SK-N-SH (cell line): ENCODE results near the gene PLIN3. TPM values are rescaled to one million over a fixed set of nuclear protein-coding genes. Genes with fewer than 3 reads are reported as not detected.
"Not testable (repeated sequence)": the region's sequence is repeated elsewhere in the genome, so short reads cannot be mapped to it uniquely, and the experiment has no call there.

Source experiments
- CTCF ChIA-PET: fragments of 300-600, 350-600 bp; formaldehyde crosslinking; extraction: SDS; loops from one replicate; lab custom pipeline; 2021; lab: Yijun Ruan, JAX
- POLR2A ChIA-PET: fragments of 350-600 bp; sonication (Branson Sonifier 250); formaldehyde crosslinking; extraction: SDS; loops from one replicate; lab custom pipeline; 2020; ENCODE audit warnings: antibody characterized with exemption, inconsistent platforms; lab: Yijun Ruan, JAX
- DNase-seq: peaks from one replicate; pipeline ENCODE4 v3.0.0; 2012
- H2AFZ ChIP-seq: fragments of 200-600 bp; sonication (generic); 2 replicates; pipeline ENCODE4 v1.8.1; 2016; ENCODE audit warnings: antibody characterized with exemption, mild to moderate bottlenecking, low read depth
- H3F3A ChIP-seq: fragments of 200-600 bp; sonication (generic); replicated peaks from 2 replicates; pipeline ENCODE3; 2016; ENCODE audit warnings: antibody characterized with exemption, mild to moderate bottlenecking; ENCODE audit not compliant: insufficient read depth
- H3K27ac ChIP-seq, 2 experiments: fragments of 200-500 bp in 1 of 2; fragments of 200-600 bp in 1 of 2; sonication (Bioruptor generic) in 1 of 2; sonication (generic), shearing (Covaris generic) in 1 of 2; 2 replicates each; pipeline versions ENCODE4 v1.5.1 to v1.6.1; 2014 to 2016; ENCODE audit warnings: low read depth in 2 of 2, inconsistent platforms in 1 of 2, low read length in 1 of 2, mild to moderate bottlenecking in 1 of 2, mixed read lengths in 1 of 2
- H3K27me3 ChIP-seq: fragments of 200-600 bp; sonication (generic), shearing (Covaris generic); 2 replicates; pipeline ENCODE4 v1.6.1; 2016; ENCODE audit warnings: mixed run types; ENCODE audit not compliant: insufficient read depth
- H3K36me3 ChIP-seq, 2 experiments: fragments of 200-500 bp in 1 of 2; fragments of 200-600 bp in 1 of 2; sonication (Bioruptor generic) in 1 of 2; sonication (generic) in 1 of 2; replicated peaks in 1 of 2; 2 replicates each; pipeline versions ENCODE3 to v1.5.1; 2014 to 2016; ENCODE audit warnings: low read length in 1 of 2, mild to moderate bottlenecking in 1 of 2; ENCODE audit not compliant: insufficient read depth in 2 of 2, control insufficient read depth in 1 of 2
- H3K4me1 ChIP-seq, 2 experiments: fragments of 200-500 bp in 1 of 2; fragments of 200-600 bp in 1 of 2; sonication (Bioruptor generic) in 1 of 2; sonication (generic), shearing (Covaris generic) in 1 of 2; 2 replicates each; pipeline versions ENCODE4 v1.5.1 to v1.6.1; 2014 to 2016; ENCODE audit warnings: low read depth in 1 of 2, low read length in 1 of 2, mixed run types in 1 of 2; ENCODE audit not compliant: insufficient read depth in 2 of 2, control insufficient read depth in 1 of 2
- H3K4me2 ChIP-seq: fragments of 200-600 bp; sonication (generic), shearing (Covaris generic); 2 replicates; pipeline ENCODE4 v1.6.1; 2017; ENCODE audit warnings: mixed run types
- H3K4me3 ChIP-seq, 2 experiments: fragments of 200-500 bp in 1 of 2; fragments of 200-600 bp in 1 of 2; sonication (Bioruptor generic) in 1 of 2; sonication (generic), shearing (Covaris generic) in 1 of 2; 2 replicates each; pipeline versions ENCODE4 v1.5.1 to v1.8.1; 2014 to 2016; ENCODE audit warnings: low read depth in 2 of 2, inconsistent platforms in 1 of 2, low read length in 1 of 2, mild to moderate bottlenecking in 1 of 2, mixed read lengths in 1 of 2, moderate library complexity in 1 of 2
- H3K79me2 ChIP-seq: fragments of 200-600 bp; sonication (generic); 2 replicates; pipeline ENCODE4 v1.8.1; 2017; ENCODE audit warnings: mild to moderate bottlenecking; ENCODE audit not compliant: insufficient read depth
- H3K9ac ChIP-seq: fragments of 200-600 bp; sonication (generic); 2 replicates; pipeline ENCODE4 v1.6.1; 2017; ENCODE audit warnings: mixed run types
- H3K9me2 ChIP-seq: fragments of 200-600 bp; sonication (generic); 2 replicates; pipeline ENCODE4 v1.6.1; 2017; ENCODE audit warnings: mixed run types
- H3K9me3 ChIP-seq: fragments of 200-600 bp; sonication (generic); 2 replicates; pipeline ENCODE4 v1.6.1; 2017; ENCODE audit warnings: mixed run types, mild to moderate bottlenecking, moderate library complexity
- H4K20me1 ChIP-seq: fragments of 200-600 bp; sonication (generic); 2 replicates; pipeline ENCODE4 v1.6.1; 2017; ENCODE audit warnings: mild to moderate bottlenecking, mixed run types; ENCODE audit not compliant: insufficient read depth
- CHD2 ChIP-seq: fragments of 150-350 bp; IDR thresholded peaks from 2 replicates; pipeline ENCODE4 v1.6.1; 2018; ENCODE audit warnings: low read length; ENCODE audit not compliant: partially characterized antibody
- CTCF ChIP-seq: fragments of 200-600 bp; sonication (generic); IDR thresholded peaks from 2 replicates; pipeline ENCODE4 v1.6.1; 2017; ENCODE audit warnings: antibody characterized with exemption, mild to moderate bottlenecking, moderate library complexity
- ELF1 ChIP-seq: IDR thresholded peaks from 2 replicates; pipeline ENCODE4 v1.4.0; 2012
- EP300 ChIP-seq, 2 experiments: IDR thresholded peaks; 2 replicates each; pipeline versions ENCODE4 v1.4.0 to v1.6.1; 2012; ENCODE audit warnings: borderline replicate concordance in 1 of 2, low read depth in 1 of 2, low read length in 1 of 2
- FOXJ3 ChIP-seq: sonication (generic); formaldehyde crosslinking; IDR thresholded peaks from 2 replicates; pipeline ENCODE4 v1.5.1; 2020; ENCODE audit warnings: mild to moderate bottlenecking, missing genetic modification reagents
- FOXM1 ChIP-seq: IDR thresholded peaks from 2 replicates; pipeline ENCODE4 v1.4.0; 2012; ENCODE audit warnings: low read depth, mild to moderate bottlenecking
- JUND ChIP-seq: IDR thresholded peaks from 2 replicates; pipeline ENCODE4 v1.4.0; 2012
- MXI1 ChIP-seq: IDR thresholded peaks from 2 replicates; pipeline ENCODE4 v1.6.1; 2012; ENCODE audit warnings: mild to moderate bottlenecking, low read depth, low read length, improper control_type of control experiment
- RCOR1 ChIP-seq: fragments of 150-350 bp; IDR thresholded peaks from 2 replicates; pipeline ENCODE4 v1.6.1; 2017; ENCODE audit warnings: antibody characterized with exemption, low read length
- RFX5 ChIP-seq: IDR thresholded peaks from 2 replicates; pipeline ENCODE4 v1.6.1; 2012; ENCODE audit warnings: mild to moderate bottlenecking, improper control_type of control experiment, low read length
- TCF12 ChIP-seq: IDR thresholded peaks from 2 replicates; pipeline ENCODE4 v1.4.0; 2012
- USF2 ChIP-seq: fragments of 150-350 bp; IDR thresholded peaks from 2 replicates; pipeline ENCODE4 v1.6.1; 2017; ENCODE audit warnings: antibody characterized with exemption, low read length, low read depth, borderline replicate concordance
- WGBS: methylation state at CpG from one replicate; pipeline ENCODE4 v1.1.6; 2017; ENCODE audit warnings: low lambda C conversion rate; 5-methylcytosine and 5-hydroxymethylcytosine counted together
- polyA plus RNA-seq, 3 experiments: library from polyadenylated mRNA; depleted of rRNA; stranded (reverse); fragments of >200 nt; gene quantifications; 2 replicates each; pipeline ENCODE4 v1.2.3, GENCODE V29; 2012

The PLIN3 gene
- polyA plus RNA-seq, 1 of the 3 experiments (the other 2 are of a cell fraction): 129 TPM

GRCh38 chr19:4861147-4861546, 6.3 kb downstream of the PLIN3 start (continued):
- TF ChIP-seq USF2 (no peak), MXI1 (no peak), EP300 (IDR thresholded peaks at IDR 0.05; ENCODE audit: borderline replicate concordance in 1 of 2, low read depth in 1 of 2, low read length in 1 of 2) (no peak), RFX5 (no peak), CTCF (no peak), TCF12 (no peak), RCOR1 (no peak), FOXM1 (no peak), FOXJ3 (CRISPR knock-in tag) (no peak), CHD2 (no peak), JUND (no peak)

- Histone ChIP-seq H3K9me3 (no peaks in the 10 kb centered on the region), H3K27ac (no peak overlapping the region), H3K36me3 (peaks cover 9 to 56% of the 10 kb centered on the region in 2 experiments), H3F3A (peaks cover 6% of the 10 kb centered on the region), H3K4me1 (no peaks in the 10 kb centered on the region), H2AFZ (no peak overlapping the region), H3K79me2 (peaks cover 49% of the 10 kb centered on the region), H3K9ac (no peak overlapping the region), H4K20me1 (peaks cover 23% of the 10 kb centered on the region), H3K4me2 (no peak overlapping the region), H3K27me3 (no peaks in the 10 kb centered on the region), H3K4me3 (no peak overlapping the region), H3K9me2 (no peaks in the 10 kb centered on the region)
- CTCF ChIA-PET: interaction anchor here (0.6 to 3.3 kb wide), 6 partner anchors 8 to 319 kb away, joined by 3 to 12 read pairs (median 5); no protein-coding TSS in a partner anchor
- TF ChIP-seq ELF1: no peak
- no peak for DNase-seq
- POLR2A ChIA-PET: no interaction called here
- 100% methylated on average over 6 of the region's 11 CpGs for WGBS
These were observed 7.8 kb downstream of the PLIN3 start for GRCh38 chr19:4859697-4860096.

GRCh38 chr19:4856468-4856867, 11.0 kb downstream of the PLIN3 start:
- H2AFZ ChIP-seq, H3K4me3 ChIP-seq, H3K4me2 ChIP-seq, H3K27ac ChIP-seq, H3F3A ChIP-seq, H3K4me1 ChIP-seq, H3K27me3 ChIP-seq, H3K9ac ChIP-seq, H3K9me2 ChIP-seq, H3K9me3 ChIP-seq, H4K20me1 ChIP-seq, DNase-seq: not testable (repeated sequence)
- H3K79me2 ChIP-seq: peaks cover 17% of the 10 kb centered on the region; the same call in 1 of the 2 replicates
- ChIA-PET POLR2A (interaction anchor here (1.5 kb wide), 1 partner anchor 11 kb away, joined by 6 read pairs; the partner anchor contains the start of gene PLIN3), CTCF (interaction anchor here (3.3 to 17.9 kb wide), 2 partner anchors 16 to 47 kb away, joined by 12 to 409 read pairs; no protein-coding TSS in a partner anchor)
- WGBS: 95% methylated on average over 12 of the region's 12 CpGs
- peaks cover 12 to 63% of the 10 kb centered on the region in 2 experiments for H3K36me3 ChIP-seq

- DNase-seq, H3F3A ChIP-seq, H3K4me1 ChIP-seq, H2AFZ ChIP-seq, H3K9me3 ChIP-seq, POLR2A ChIA-PET, H3K9me2 ChIP-seq, H3K9ac ChIP-seq, H4K20me1 ChIP-seq, H3K27me3 ChIP-seq, H3K4me2 ChIP-seq, H3K4me3 ChIP-seq, H3K79me2 ChIP-seq, H3K27ac ChIP-seq: not testable (repeated sequence)
- H3K36me3 ChIP-seq: peaks cover 2 to 52% of the 10 kb centered on the region in 2 experiments
- CTCF ChIA-PET: interaction anchor here (5.1 to 17.9 kb wide), 2 partner anchors 13 to 44 kb away, joined by 39 to 409 read pairs; partner anchors contain the start of gene PLIN3
- 97% methylated on average over 8 of the region's 8 CpGs for WGBS
These were observed 14.0 kb downstream of the PLIN3 start for GRCh38 chr19:4853506-4853905.
